HCT116 (cell line): Measurements from ENCODE around the gene ROGDI. TPM values are rescaled to one million over a fixed set of nuclear protein-coding genes. Genes with fewer than 3 reads are reported as not detected.
A peak's percentile ranks its signal among the peaks of the same experiment; 100 is the strongest.

Experiments
- ATAC-seq: fragments of 200-7000 bp; cut with Tn5 transposase; 2 replicates; pipeline ENCODE4 v1.9.1; 2020; ENCODE audit warnings: mild to moderate bottlenecking, moderate library complexity
- BruUV-seq: library from RNA; stranded (reverse); fragments of 400-500 nt; replicated peaks from 2 replicates; lab custom pipeline; 2021; lab: Mats Ljungman, UMichigan
- CTCF ChIA-PET: fragments of 300-600 bp; sonication (Branson Sonifier 250); formaldehyde crosslinking; loops from one replicate; lab custom pipeline; 2021; ENCODE audit warnings: antibody characterized with exemption; lab: Charles Lee
- POLR2A ChIA-PET: fragments of 300-600, 350-600 bp; sonication (Branson Sonifier 250); formaldehyde crosslinking; loops from one replicate; lab custom pipeline; 2021; ENCODE audit warnings: antibody characterized with exemption; lab: Charles Lee
- RAD21 ChIA-PET, 2 experiments: fragments of 300-600 bp; sonication (Branson Sonifier 250); formaldehyde crosslinking; loops; one replicate each; lab custom pipeline; 2023; ENCODE audit warnings: low total read pairs in 2 of 2; ENCODE audit not compliant: uncharacterized antibody in 2 of 2, unreplicated experiment in 2 of 2, low non-redundant PET in 1 of 2; lab: Charles Lee
- DNase-seq: peaks from one replicate; pipeline ENCODE4 v3.0.0-alpha.2; 2010; ENCODE audit warnings: low read depth, low spot score
- H2AFZ ChIP-seq: fragments of 200-600 bp; shearing (Covaris generic), sonication (generic); 2 replicates; pipeline ENCODE4 v1.6.1; 2017; ENCODE audit warnings: low read depth, mixed run types, mixed read lengths, antibody characterized with exemption, low read length; ENCODE audit not compliant: poor library complexity, severe bottlenecking
- H3K27ac ChIP-seq: 2 replicates; pipeline ENCODE4 v1.5.1; 2012; ENCODE audit warnings: low read depth, low read length
- H3K27me3 ChIP-seq: fragments of 200-600 bp; sonication (generic); 2 replicates; pipeline ENCODE4 v1.6.1; 2016; ENCODE audit warnings: mixed run types, low read length, mixed read lengths; ENCODE audit not compliant: insufficient read depth
- H3K36me3 ChIP-seq, 2 experiments: fragments of 200-500 bp in 1 of 2; fragments of 200-600 bp in 1 of 2; sonication (Bioruptor generic) in 1 of 2; sonication (generic) in 1 of 2; 2 replicates each; pipeline versions ENCODE4 v1.5.1 to v1.6.1; 2014 to 2016; ENCODE audit warnings: low read length in 2 of 2, inconsistent platforms in 1 of 2, mixed read lengths in 1 of 2, mixed run types in 1 of 2; ENCODE audit not compliant: insufficient read depth in 2 of 2, control insufficient read depth in 1 of 2
- H3K4me1 ChIP-seq, 2 experiments: fragments of 200-600 bp in 1 of 2; sonication (generic) in 1 of 2; 2 replicates each; pipeline versions ENCODE4 v1.5.1 to v1.6.1; 2012 to 2017; ENCODE audit warnings: low read length in 2 of 2, inconsistent platforms in 1 of 2, mild to moderate bottlenecking in 1 of 2, mixed read lengths in 1 of 2, mixed run types in 1 of 2, moderate library complexity in 1 of 2; ENCODE audit not compliant: insufficient read depth in 2 of 2, control insufficient read depth in 1 of 2
- H3K4me2 ChIP-seq: fragments of 200-600 bp; sonication (generic); 2 replicates; pipeline ENCODE4 v1.6.1; 2017; ENCODE audit warnings: mixed run types, low read length, mixed read lengths
- H3K4me3 ChIP-seq, 2 experiments: fragments of 200-600 bp in 1 of 2; sonication (generic) in 1 of 2; replicated peaks in 1 of 2; 2 replicates each; pipeline ENCODE4 v1.5.1; 2011 to 2016; ENCODE audit warnings: low read length in 2 of 2, control low read depth in 1 of 2, low read depth in 1 of 2, mild to moderate bottlenecking in 1 of 2, mixed read lengths in 1 of 2, mixed run types in 1 of 2
- H3K79me2 ChIP-seq: fragments of 200-600 bp; sonication (generic); 2 replicates; pipeline ENCODE4 v1.6.1; 2017; ENCODE audit warnings: mild to moderate bottlenecking, mixed run types, low read length, moderate library complexity, mixed read lengths; ENCODE audit not compliant: insufficient read depth
- H3K9ac ChIP-seq: fragments of 200-600 bp; sonication (generic); 2 replicates; pipeline ENCODE4 v1.6.1; 2016; ENCODE audit warnings: low read length, mixed read lengths
- H3K9me2 ChIP-seq: fragments of 200-600 bp; sonication (generic), shearing (Covaris generic); 2 replicates; pipeline ENCODE4 v1.6.1; 2017; ENCODE audit warnings: mixed run types, mild to moderate bottlenecking, moderate library complexity; ENCODE audit not compliant: insufficient read depth
- H3K9me3 ChIP-seq, 2 experiments: fragments of 200-500 bp in 1 of 2; fragments of 200-600 bp in 1 of 2; sonication (Bioruptor generic) in 1 of 2; sonication (generic) in 1 of 2; 2 replicates each; pipeline ENCODE4 v1.6.1; 2014 to 2017; ENCODE audit warnings: low read length in 2 of 2, mixed read lengths in 2 of 2, inconsistent platforms in 1 of 2, low read depth in 1 of 2, mild to moderate bottlenecking in 1 of 2, mixed run types in 1 of 2, moderate library complexity in 1 of 2; ENCODE audit not compliant: control insufficient read depth in 1 of 2, insufficient read depth in 1 of 2
- H4K20me1 ChIP-seq: fragments of 200-600 bp; sonication (generic), shearing (Covaris generic); 2 replicates; pipeline ENCODE4 v1.6.1; 2017; ENCODE audit warnings: mixed run types, mild to moderate bottlenecking, moderate library complexity; ENCODE audit not compliant: insufficient read depth
- CBX3 ChIP-seq: IDR thresholded peaks from 2 replicates; pipeline ENCODE4 v1.6.1; 2012; ENCODE audit warnings: low read depth
- CEBPB ChIP-seq: IDR thresholded peaks from 2 replicates; pipeline ENCODE4 v1.6.1; 2012; ENCODE audit warnings: low read depth
- ELF1 ChIP-seq: IDR thresholded peaks from 2 replicates; pipeline ENCODE4 v1.6.1; 2012; ENCODE audit warnings: low read depth, borderline replicate concordance
- EZH2phosphoT487 ChIP-seq: fragments of 200-600 bp; IDR thresholded peaks from 2 replicates; pipeline ENCODE4 v1.6.1; 2018; ENCODE audit warnings: antibody characterized with exemption, borderline replicate concordance
- JUND ChIP-seq: IDR thresholded peaks from 2 replicates; pipeline ENCODE4 v1.6.1; 2012
- POLR2A ChIP-seq: IDR thresholded peaks from 2 replicates; pipeline ENCODE4 v1.7.0; 2011; ENCODE audit warnings: borderline replicate concordance; ENCODE audit not compliant: insufficient read depth, insufficient read length; ENCODE audit errors: extremely low read depth
- POLR2AphosphoS5 ChIP-seq: IDR thresholded peaks from 2 replicates; pipeline ENCODE4 v1.6.1; 2011; ENCODE audit warnings: mild to moderate bottlenecking, low read depth, low read length, moderate library complexity
- RAD21 ChIP-seq: IDR thresholded peaks from 2 replicates; pipeline ENCODE4 v1.6.1; 2012; ENCODE audit warnings: low read depth, mild to moderate bottlenecking
- REST ChIP-seq: IDR thresholded peaks from 2 replicates; pipeline ENCODE4 v1.6.1; 2012; ENCODE audit warnings: low read depth
- SP1 ChIP-seq: IDR thresholded peaks from 2 replicates; pipeline ENCODE4 v1.6.1; 2012; ENCODE audit warnings: low read depth
- TCF7L2 ChIP-seq: IDR thresholded peaks from 2 replicates; pipeline ENCODE4 v1.7.0; 2011; ENCODE audit warnings: borderline replicate concordance, inconsistent platforms; ENCODE audit not compliant: insufficient read depth, insufficient read length; ENCODE audit errors: extremely low read depth
- YY1 ChIP-seq: IDR thresholded peaks from 2 replicates; pipeline ENCODE4 v1.6.1; 2011; ENCODE audit warnings: low read length, low read depth, moderate library complexity, mild to moderate bottlenecking; ENCODE audit not compliant: insufficient replicate concordance; ENCODE audit errors: extremely low read depth
- ZFX ChIP-seq: fragments of 450-650 bp; IDR thresholded peaks from 2 replicates; pipeline ENCODE4 v1.6.1; 2017
- ZNF274 ChIP-seq: fragments of 200-500 bp; sonication (Bioruptor generic); IDR thresholded peaks from 2 replicates; pipeline ENCODE4 v1.6.1; 2014; ENCODE audit warnings: mild to moderate bottlenecking, low read depth, low read length, inconsistent platforms
- intact Hi-C: fragments of 100-400 bp; cut with micrococcal nuclease; formaldehyde crosslinking; loops from 2 replicates; pipeline ENCODE4 v1.10.0; 2022
- total RNA-seq: library from RNA; stranded (reverse); gene quantifications from one replicate; pipeline ENCODE4 v1.2.1, GENCODE V29; 2021; ENCODE audit not compliant: unreplicated experiment
- TF ChIP-seq, protein P1 (sequence below): IDR thresholded peaks from 2 replicates; pipeline ENCODE4 v1.6.1; 2012
- TF ChIP-seq, protein P2 (sequence below), 3 experiments: fragments of 200-600 bp in 1 of 3; sonication (generic) in 1 of 3; IDR thresholded peaks in 2 of 3; conservative IDR thresholded peaks in 1 of 3; 2 replicates each; pipeline ENCODE4 v1.5.1; 2012 to 2017; ENCODE audit warnings: low read depth in 2 of 3, low read length in 2 of 3, antibody characterized with exemption in 1 of 3, borderline replicate concordance in 1 of 3, control low read depth in 1 of 3, mild to moderate bottlenecking in 1 of 3, mixed read lengths in 1 of 3, mixed run types in 1 of 3, moderate library complexity in 1 of 3; ENCODE audit not compliant: insufficient read depth in 1 of 3
- TF ChIP-seq, protein P3 (sequence below): IDR thresholded peaks from 2 replicates; pipeline ENCODE4 v1.6.1; 2012
- TF ChIP-seq, protein P4 (sequence below): IDR thresholded peaks from 2 replicates; pipeline ENCODE4 v1.6.1; 2011; ENCODE audit warnings: mild to moderate bottlenecking, low read length, moderate library complexity; ENCODE audit not compliant: insufficient replicate concordance; ENCODE audit errors: extremely low read depth

ROGDI gene
- total RNA-seq, 1 experiment from 2014 or later: 20.1 TPM

DNA sequence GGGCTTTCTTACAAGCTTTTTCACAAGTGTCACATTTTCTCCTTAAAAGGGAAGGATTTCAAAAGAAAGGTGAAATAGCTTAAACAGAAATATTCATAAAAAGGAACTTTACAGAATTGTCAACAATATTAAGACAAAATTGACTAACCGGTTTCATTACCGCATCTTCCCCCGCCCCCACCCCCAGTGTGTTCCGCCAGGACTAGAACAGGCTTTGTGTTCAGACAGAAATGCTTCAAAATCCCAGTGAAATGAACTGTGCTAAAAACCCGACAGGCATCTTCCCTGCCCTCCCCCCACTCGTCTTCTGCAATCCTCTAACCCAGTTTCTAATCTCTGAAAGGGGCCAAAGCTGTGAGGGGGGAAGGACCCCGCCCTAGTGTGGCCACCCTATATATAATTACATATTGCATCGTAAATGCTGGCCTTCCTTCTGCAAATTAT is 990 bp upstream of the ROGDI start:
- POLR2A ChIA-PET: interaction anchor here (0.6 to 1.6 kb wide), 4 partner anchors 11 to 141 kb away, joined by 3 to 6 read pairs (median 4); partner anchors contain the start of genes ANKS3 and DNAAF8
- Histone ChIP-seq H3K9me3 (no peaks in the 10 kb centered on the region), H3K9me2 (no peaks in the 10 kb centered on the region), H3K36me3 (peaks cover 14 to 18% of the 10 kb centered on the region in 2 experiments; a peak in 3 of 4 replicates), H2AFZ (no peak overlapping the region), H3K4me2 (peak overlapping the region; percentile 97), H4K20me1 (no peaks in the 10 kb centered on the region), H3K9ac (peak overlapping the region; percentile 76), H3K79me2 (no peaks in the 10 kb centered on the region), H3K27me3 (no peaks in the 10 kb centered on the region), H3K4me1 (peaks cover 13 to 20% of the 10 kb centered on the region in 2 experiments), H3K27ac (peak overlapping the region; percentile 89; the same call in 1 of the 2 replicates), H3K4me3 (peak overlapping the region; percentile 60 to 62)
- BruUV-seq: no TSS peak
- no peak for DNase-seq
- RAD21 ChIA-PET: interaction anchor here (1.2 to 1.5 kb wide), 2 partner anchors 35 to 36 kb away, joined by 3 read pairs; partner anchors contain the start of gene ZNF500 (in 1 of the 2)
- ATAC-seq: no peak
- TF ChIP-seq EZH2phosphoT487: no peak
- TF ChIP-seq CBX3: no peak
- TF ChIP-seq JUND: no peak
- TF ChIP-seq REST: no peak
- no peak for TF ChIP-seq RAD21
- no peak for TF ChIP-seq POLR2AphosphoS5
- TF ChIP-seq, protein P1, sequence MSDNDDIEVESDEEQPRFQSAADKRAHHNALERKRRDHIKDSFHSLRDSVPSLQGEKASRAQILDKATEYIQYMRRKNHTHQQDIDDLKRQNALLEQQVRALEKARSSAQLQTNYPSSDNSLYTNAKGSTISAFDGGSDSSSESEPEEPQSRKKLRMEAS: no peak
- no peak for TF ChIP-seq ELF1
- TF ChIP-seq, protein P2, sequence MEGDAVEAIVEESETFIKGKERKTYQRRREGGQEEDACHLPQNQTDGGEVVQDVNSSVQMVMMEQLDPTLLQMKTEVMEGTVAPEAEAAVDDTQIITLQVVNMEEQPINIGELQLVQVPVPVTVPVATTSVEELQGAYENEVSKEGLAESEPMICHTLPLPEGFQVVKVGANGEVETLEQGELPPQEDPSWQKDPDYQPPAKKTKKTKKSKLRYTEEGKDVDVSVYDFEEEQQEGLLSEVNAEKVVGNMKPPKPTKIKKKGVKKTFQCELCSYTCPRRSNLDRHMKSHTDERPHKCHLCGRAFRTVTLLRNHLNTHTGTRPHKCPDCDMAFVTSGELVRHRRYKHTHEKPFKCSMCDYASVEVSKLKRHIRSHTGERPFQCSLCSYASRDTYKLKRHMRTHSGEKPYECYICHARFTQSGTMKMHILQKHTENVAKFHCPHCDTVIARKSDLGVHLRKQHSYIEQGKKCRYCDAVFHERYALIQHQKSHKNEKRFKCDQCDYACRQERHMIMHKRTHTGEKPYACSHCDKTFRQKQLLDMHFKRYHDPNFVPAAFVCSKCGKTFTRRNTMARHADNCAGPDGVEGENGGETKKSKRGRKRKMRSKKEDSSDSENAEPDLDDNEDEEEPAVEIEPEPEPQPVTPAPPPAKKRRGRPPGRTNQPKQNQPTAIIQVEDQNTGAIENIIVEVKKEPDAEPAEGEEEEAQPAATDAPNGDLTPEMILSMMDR (IDR thresholded peaks at IDR 0.05 in 2 of 3, conservative IDR thresholded peaks at IDR 0.05 in 1 of 3; ENCODE audit: borderline replicate concordance in 1 of 3, insufficient read depth in 1 of 3, low read depth in 2 of 3, low read length in 2 of 3): no peak
- TF ChIP-seq POLR2A: no peak
- TF ChIP-seq SP1: no peak
- TF ChIP-seq TCF7L2: no peak
- no peak for TF ChIP-seq CEBPB
- TF ChIP-seq, protein P3, sequence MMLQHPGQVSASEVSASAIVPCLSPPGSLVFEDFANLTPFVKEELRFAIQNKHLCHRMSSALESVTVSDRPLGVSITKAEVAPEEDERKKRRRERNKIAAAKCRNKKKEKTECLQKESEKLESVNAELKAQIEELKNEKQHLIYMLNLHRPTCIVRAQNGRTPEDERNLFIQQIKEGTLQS: no peak
- TF ChIP-seq ZFX: no peak
- no peak for TF ChIP-seq ZNF274
- TF ChIP-seq, protein P4, sequence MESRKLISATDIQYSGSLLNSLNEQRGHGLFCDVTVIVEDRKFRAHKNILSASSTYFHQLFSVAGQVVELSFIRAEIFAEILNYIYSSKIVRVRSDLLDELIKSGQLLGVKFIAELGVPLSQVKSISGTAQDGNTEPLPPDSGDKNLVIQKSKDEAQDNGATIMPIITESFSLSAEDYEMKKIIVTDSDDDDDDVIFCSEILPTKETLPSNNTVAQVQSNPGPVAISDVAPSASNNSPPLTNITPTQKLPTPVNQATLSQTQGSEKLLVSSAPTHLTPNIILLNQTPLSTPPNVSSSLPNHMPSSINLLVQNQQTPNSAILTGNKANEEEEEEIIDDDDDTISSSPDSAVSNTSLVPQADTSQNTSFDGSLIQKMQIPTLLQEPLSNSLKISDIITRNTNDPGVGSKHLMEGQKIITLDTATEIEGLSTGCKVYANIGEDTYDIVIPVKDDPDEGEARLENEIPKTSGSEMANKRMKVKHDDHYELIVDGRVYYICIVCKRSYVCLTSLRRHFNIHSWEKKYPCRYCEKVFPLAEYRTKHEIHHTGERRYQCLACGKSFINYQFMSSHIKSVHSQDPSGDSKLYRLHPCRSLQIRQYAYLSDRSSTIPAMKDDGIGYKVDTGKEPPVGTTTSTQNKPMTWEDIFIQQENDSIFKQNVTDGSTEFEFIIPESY: no peak
- no peak for TF ChIP-seq YY1
- intact Hi-C loops: no loop called here
- CTCF ChIA-PET: interaction anchor here (1.0 kb wide), 1 partner anchor 239 kb away, joined by 3 read pairs; no protein-coding TSS in a partner anchor
